ENCODE data around the gene GUCD1.

The GUCD1 gene

GRCh38 chr22:24526191-24526590, 28.7 kb downstream of the GUCD1 start:
- DNase-seq (ENCODE audit: low spot score) = no peak

DNA sequence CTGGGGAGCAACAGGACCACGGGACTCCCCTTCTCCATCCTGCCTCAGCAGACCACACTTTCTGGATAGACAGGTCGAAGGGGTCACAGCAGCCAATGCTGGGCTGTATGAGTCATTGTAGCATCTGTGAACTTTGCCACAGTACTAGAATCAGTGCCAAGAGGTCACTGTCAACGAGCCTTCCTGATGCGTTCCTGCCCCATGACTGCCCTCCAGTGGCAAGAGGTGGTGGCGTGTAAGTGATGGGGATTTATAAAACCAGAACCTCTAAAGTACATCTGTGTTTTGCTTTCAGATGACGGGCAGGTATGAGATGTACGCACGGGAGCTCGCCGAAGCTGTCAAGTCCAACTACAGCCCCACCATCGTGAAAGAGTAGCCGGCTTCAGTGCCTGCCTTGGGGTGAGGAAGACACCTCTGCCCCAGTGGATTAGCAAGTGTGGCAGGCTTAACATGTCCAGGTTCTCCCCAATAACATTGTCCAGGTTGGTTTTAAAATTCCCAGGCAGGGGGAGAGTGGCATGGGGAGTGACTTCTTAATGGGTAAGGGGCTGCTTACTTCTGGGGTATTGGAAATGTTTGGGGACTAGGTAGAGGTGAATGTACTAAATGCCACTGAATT, 29.4 kb downstream of the GUCD1 start:
- peak; percentile 85 for DNase-seq (ENCODE audit: low spot score)

- DNase-seq (ENCODE audit: low spot score) = peak; percentile 70
Measured at GRCh38 chr22:24523873-24524272, 31.1 kb downstream of the GUCD1 start.

DNA sequence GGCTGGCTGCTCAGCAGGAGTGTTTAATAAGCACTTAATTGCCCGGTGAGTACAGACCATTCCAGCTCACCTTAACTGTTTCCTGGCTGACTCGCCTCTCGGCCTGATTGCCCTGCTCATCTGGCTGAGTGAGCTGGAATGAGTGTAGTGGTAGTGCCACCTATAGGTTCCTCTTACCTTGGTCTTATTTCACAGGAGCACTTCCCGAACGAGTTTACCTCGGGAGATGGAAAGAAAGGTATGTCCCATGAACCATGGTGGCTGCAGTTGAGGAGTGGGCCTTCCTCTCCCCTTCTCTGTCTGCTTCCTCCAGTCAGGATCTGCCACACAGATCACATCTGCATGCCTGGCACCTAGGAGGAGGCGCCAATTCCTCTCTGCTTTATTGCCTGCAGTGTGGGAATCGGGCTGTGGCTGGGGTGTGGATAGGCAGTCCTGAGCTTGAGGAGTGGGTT, 33.1 kb downstream of the GUCD1 start:
- DNase-seq (ENCODE audit: low spot score) = peak; percentile 46

DNA sequence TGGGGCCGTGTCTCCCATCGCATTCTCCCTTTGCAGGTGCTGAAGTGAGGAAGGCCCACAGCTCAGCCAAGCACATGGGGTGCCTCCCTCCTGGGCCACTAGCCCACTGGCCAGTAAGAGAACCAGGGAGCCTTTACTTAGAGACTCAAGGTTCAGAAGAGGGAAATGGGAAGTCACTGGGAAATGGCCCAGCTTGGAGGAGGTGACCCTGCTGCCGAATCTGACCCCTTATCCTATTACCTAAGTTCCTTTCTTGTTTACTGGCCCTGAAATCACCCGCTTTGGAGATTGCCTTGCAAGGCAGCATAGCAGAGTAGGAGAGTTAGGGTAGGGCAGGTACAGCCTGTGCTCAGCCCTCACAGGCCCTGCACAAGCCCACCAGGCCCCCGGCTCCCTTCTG, 35.4 kb downstream of the GUCD1 start:
- no peak for DNase-seq (ENCODE audit: low spot score)

- no peak for DNase-seq (ENCODE audit: low spot score)
Measured at GRCh38 chr22:24518771-24519485, 36.0 kb downstream of the GUCD1 start.

DNA sequence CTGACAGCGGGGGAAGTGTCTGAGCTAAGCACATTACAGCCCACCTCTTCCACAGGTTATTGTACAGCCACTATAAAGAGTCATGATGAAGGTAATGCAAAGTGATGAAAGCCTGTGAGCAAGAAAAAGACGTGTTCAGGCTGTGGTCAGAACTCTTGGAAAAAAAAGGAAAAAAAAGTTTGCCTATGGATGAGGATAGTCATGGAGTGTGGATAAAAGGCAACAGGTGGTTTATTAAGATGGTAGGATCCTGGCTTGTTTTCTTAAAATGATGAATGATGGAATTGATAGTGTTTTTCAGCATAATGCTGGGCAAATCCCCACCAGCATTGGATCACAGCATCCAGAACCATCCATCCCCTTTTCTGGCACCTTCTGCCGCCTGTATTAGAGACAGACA, 36.7 kb downstream of the GUCD1 start:
- no peak for DNase-seq (ENCODE audit: low spot score)

- DNase-seq (ENCODE audit: low spot score) = no peak
Measured at GRCh38 chr22:24517446-24517845, 37.5 kb downstream of the GUCD1 start.

DNA sequence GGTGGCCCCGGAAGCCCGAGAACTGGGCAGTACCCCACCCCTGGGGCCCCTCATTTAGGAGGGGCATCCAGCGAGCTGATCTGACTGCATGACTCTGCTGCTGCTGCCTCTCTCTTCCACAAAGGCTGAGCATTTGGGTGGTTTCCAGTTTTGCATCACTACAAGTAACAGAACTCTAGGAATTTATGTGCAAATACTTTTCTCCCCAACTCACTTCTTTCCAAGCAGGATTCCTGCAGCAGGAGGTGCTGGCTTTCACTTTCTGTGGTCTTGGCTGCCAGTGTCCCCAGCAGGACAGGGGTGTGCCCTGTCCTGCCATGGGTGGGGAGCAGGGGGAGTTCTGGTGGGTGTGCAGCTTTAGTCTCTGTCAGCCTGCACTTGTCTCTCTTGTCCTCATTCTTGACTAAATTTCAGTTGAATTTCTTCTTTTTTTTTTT, 38.6 kb downstream of the GUCD1 start:
- DNase-seq (ENCODE audit: low spot score) = peak; percentile 90

- DNase-seq (ENCODE audit: low spot score) = no peak
Measured at GRCh38 chr22:24515027-24515338, 40.0 kb downstream of the GUCD1 start.

DNA sequence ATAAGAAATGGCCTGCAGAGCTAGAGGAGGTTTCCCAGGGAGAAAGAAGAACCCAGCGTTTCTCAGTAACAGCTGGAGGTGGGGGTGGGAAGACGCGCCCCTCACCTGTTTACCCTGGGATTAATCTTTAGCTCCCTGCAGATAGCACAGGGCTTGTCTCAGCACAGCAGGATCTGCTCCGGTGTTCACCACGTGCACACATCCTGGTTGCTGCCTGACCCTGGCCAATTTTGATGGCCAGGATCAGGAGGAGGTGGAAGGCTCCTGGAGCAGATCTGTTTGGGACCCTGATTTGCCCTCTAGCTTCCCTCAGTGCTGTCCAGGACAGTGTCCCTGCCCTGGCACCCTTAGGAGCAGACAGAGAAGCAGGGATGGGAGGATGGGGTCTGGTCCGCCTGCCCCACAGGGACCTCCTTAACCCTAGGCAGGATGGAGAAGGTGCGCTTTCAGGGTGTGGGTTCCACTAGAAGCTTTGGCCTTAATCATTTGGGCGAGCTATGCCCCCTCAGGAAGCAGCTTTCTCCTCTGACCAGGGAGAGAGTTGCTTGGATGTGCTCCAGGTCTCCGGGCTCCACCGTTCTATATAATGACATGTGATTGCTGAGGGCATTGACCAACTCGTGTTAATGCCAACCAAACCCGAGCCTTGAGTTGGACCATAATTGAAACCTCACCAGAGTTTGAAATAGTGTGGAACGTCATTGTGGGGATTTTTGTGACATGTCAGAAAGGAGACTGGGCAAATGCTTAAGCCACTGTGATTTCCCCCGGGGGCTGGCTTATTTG, 40.5 kb downstream of the GUCD1 start:
- no peak for DNase-seq (ENCODE audit: low spot score)

GRCh38 chr22:24513378-24514240, 41.3 kb downstream of the GUCD1 start:
- no peak for DNase-seq (ENCODE audit: low spot score)

DNA sequence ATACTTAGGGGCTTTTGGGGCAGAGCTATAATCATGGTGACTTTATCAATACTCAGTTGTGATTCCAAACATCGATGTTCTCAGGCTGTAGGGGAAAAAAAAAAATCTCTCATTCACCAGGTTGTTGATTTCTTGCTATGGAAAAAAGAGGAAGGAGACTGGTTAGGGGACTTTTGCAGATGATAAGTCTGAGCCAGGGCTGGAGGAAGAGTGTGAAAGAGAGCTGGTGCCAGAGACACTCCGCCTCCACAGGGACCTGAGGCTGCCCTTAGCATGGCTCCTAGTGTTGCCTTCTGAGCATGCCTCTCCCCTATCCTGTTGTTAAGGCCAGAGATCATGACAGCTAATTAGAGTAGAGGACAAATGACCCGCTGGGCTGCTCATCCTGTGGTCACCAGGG, 42.9 kb downstream of the GUCD1 start:
- no peak for DNase-seq (ENCODE audit: low spot score)

- DNase-seq (ENCODE audit: low spot score) = peak; percentile 62
Measured at GRCh38 chr22:24510637-24511625, 44.0 kb downstream of the GUCD1 start.

DNA sequence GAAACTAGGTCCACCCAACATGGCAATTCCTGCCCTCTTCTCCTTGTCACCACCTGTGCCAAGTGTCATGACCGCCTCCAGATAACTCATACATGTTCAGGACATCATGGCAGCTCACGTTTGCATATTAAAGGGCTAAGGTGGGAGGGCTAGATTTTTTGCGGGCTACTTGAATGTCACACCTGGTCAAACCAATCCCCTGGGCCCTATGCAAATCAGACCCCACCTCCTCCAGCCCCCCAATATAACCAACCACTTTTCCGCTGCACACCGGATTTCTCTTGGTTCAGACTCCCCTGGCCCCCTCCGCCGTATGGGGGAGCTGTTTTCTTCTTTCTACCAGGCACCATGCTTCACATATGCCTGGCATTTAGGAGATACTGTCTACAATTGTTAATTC, 47.2 kb downstream of the GUCD1 start:
- DNase-seq (ENCODE audit: low spot score) = no peak

DNA sequence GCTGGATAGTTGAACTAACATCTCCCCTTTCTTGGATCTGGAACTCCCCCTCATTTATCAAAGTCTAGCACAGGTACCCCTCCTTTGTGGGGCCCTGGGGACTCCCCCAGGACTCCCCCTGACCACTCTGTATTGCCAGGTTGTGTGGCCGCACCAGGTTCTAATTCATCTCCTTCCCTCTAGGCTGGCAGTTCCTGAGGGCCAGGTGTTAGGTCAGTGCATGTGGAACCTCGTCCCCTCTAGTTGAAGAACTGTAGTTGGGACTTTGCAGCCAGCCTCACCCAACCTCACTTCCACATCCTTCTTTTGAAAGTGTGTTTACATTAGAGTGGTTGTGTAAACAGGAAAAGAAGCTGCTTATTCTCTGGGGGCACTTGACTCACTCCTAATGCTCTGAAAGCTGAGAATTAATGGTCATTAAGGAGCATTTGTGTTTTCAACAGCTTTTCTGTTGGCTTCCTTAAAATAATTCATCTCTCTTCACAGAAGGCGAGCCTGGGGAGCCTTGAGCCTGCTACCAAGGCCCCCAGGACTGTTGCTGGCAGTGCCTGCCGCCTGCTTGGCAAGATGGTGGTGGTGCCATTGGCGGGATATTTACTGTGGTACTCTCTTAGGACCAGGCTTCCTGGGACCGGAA, 48.0 kb downstream of the GUCD1 start:
- DNase-seq (ENCODE audit: low spot score) = no peak

DNA sequence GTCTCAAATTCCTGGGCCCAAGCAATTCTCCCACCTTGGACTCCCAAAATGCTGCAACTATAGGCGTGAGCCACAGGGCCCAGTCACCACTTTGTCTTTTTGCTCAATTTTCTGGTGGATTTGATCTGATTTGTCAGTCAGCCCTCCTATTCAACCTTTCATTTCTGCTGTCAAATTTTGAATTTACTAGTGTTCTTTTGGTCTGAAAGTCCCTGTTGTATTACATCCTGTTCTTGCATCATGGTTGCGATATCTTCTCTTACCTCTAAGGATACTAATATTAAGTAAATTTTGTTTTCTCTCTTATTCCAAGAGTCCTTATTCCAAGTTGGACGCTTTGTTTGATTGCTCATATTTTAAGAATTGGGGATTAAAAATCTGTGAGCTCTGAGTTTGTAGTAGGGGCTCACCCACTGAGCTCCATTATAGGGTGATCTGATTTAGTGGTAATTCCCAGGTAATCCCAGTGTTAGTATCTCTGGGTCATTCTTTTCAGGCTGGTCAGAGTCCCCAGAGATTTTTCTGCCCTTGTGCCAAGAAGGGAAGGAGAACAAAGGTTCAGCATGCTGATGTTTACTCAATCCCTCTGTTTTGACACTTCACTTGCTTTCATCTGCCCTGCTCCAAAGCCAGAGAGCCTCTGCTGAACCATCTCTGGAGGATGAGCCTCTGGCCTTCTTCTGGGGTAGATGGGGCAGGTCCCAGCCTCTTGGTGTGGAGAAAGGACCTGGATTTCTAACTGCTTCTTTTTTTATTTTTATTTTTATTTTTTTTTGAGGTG, 49.8 kb downstream of the GUCD1 start:
- DNase-seq (ENCODE audit: low spot score) = no peak

GRCh38 chr22:24504540-24504939, 50.4 kb downstream of the GUCD1 start:
- no peak for DNase-seq (ENCODE audit: low spot score)

- DNase-seq (ENCODE audit: low spot score) = no peak
Measured at GRCh38 chr22:24503843-24504338, 51.0 kb downstream of the GUCD1 start.
